WTC11 (cell line): ENCODE data around the gene IFNL2.

Experiments used
- FOXK1 ChIP-seq: sonication (generic); formaldehyde crosslinking; IDR thresholded peaks from 2 replicates; pipeline ENCODE4 v1.8.0; 2022; ENCODE audit warnings: mild to moderate bottlenecking, moderate library complexity, missing genetic modification reagents
- JUN ChIP-seq: sonication (generic); formaldehyde crosslinking; IDR thresholded peaks from 2 replicates; pipeline ENCODE4 v1.8.0; 2023; ENCODE audit warnings: mild to moderate bottlenecking, missing genetic modification reagents
- KAT7 ChIP-seq: sonication (generic); formaldehyde crosslinking; IDR thresholded peaks from 2 replicates; pipeline ENCODE4 v1.8.1; 2023; ENCODE audit warnings: missing genetic modification reagents, mild to moderate bottlenecking, borderline replicate concordance
- NFE2L1 ChIP-seq: sonication (generic); formaldehyde crosslinking; IDR thresholded peaks from 2 replicates; pipeline ENCODE4 v1.8.1; 2023; ENCODE audit warnings: missing genetic modification reagents
- SMAD3 ChIP-seq: sonication (generic); formaldehyde crosslinking; IDR thresholded peaks from 2 replicates; pipeline ENCODE4 v1.8.0; 2022; ENCODE audit warnings: missing genetic modification reagents, mild to moderate bottlenecking, borderline replicate concordance
- ZNF263 ChIP-seq: sonication (generic); formaldehyde crosslinking; IDR thresholded peaks from 2 replicates; pipeline ENCODE4 v1.8.1; 2022; ENCODE audit warnings: low read depth, mild to moderate bottlenecking, moderate library complexity, missing genetic modification reagents
- TF ChIP-seq, protein P1 (sequence below): fragments of 200-600 bp; IDR thresholded peaks from 2 replicates; pipeline ENCODE4 v1.8.0; 2022; ENCODE audit warnings: antibody characterized with exemption
- TF ChIP-seq, protein P2 (sequence below): sonication (generic); formaldehyde crosslinking; IDR thresholded peaks from 2 replicates; pipeline ENCODE4 v1.8.1; 2022; ENCODE audit warnings: mild to moderate bottlenecking, missing genetic modification reagents, moderate library complexity, borderline replicate concordance
- TF ChIP-seq, protein P3 (sequence below): sonication (generic); formaldehyde crosslinking; IDR thresholded peaks from 2 replicates; pipeline ENCODE4 v1.8.0; 2023; ENCODE audit warnings: missing genetic modification reagents, mild to moderate bottlenecking, borderline replicate concordance
- TF ChIP-seq, protein P4 (sequence below): sonication (generic); formaldehyde crosslinking; IDR thresholded peaks from 2 replicates; pipeline ENCODE4 v1.8.1; 2022; ENCODE audit warnings: low read depth, mild to moderate bottlenecking, moderate library complexity, missing genetic modification reagents, borderline replicate concordance
- TF ChIP-seq, protein P5 (sequence below): sonication (generic); formaldehyde crosslinking; IDR thresholded peaks from 2 replicates; pipeline ENCODE4 v1.8.1; 2023; ENCODE audit warnings: mild to moderate bottlenecking, missing genetic modification reagents
- TF ChIP-seq, protein P6 (sequence below): sonication (generic); formaldehyde crosslinking; IDR thresholded peaks from 2 replicates; pipeline ENCODE4 v1.8.0; 2022; ENCODE audit warnings: mild to moderate bottlenecking, missing genetic modification reagents

DNA sequence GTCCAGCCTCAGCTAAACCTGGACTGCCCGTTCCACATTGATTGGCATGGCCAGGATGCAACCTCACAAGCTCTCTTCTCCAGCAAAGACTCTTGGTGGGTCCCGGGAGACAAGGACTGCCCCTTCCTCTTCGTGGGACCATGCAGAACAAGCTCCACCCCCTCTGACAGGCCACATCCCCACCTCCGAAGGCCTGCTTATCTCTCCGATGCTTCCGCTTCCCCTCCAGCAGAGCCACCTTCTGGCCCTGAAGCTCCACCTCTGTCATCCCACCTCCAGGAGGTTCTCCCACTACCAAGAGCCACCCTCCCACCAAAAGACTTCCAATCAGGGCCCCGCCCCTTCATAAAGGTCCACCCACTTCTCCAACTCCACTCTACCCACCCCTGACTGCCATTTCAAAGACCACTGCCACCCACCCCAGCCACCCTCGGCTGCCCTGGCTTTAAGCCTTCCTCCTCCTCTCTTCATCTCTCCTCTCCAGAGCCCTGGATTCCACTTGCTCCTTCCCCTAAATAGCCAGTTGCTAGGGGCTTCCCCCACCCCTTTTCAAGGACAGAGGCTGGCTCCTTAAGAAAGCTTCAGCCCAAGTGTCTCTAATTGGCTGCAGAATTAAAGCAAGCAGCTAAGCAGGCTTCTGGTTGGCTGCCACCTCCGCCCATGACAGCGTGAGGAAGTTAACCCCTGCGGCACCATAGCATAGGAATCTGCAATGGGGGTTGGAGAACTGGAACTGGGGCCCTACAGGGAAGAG, 42.5 kb downstream of the IFNL2 start:
- TF ChIP-seq, protein P1, sequence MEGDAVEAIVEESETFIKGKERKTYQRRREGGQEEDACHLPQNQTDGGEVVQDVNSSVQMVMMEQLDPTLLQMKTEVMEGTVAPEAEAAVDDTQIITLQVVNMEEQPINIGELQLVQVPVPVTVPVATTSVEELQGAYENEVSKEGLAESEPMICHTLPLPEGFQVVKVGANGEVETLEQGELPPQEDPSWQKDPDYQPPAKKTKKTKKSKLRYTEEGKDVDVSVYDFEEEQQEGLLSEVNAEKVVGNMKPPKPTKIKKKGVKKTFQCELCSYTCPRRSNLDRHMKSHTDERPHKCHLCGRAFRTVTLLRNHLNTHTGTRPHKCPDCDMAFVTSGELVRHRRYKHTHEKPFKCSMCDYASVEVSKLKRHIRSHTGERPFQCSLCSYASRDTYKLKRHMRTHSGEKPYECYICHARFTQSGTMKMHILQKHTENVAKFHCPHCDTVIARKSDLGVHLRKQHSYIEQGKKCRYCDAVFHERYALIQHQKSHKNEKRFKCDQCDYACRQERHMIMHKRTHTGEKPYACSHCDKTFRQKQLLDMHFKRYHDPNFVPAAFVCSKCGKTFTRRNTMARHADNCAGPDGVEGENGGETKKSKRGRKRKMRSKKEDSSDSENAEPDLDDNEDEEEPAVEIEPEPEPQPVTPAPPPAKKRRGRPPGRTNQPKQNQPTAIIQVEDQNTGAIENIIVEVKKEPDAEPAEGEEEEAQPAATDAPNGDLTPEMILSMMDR, result no peak
- TF ChIP-seq, protein P2, sequence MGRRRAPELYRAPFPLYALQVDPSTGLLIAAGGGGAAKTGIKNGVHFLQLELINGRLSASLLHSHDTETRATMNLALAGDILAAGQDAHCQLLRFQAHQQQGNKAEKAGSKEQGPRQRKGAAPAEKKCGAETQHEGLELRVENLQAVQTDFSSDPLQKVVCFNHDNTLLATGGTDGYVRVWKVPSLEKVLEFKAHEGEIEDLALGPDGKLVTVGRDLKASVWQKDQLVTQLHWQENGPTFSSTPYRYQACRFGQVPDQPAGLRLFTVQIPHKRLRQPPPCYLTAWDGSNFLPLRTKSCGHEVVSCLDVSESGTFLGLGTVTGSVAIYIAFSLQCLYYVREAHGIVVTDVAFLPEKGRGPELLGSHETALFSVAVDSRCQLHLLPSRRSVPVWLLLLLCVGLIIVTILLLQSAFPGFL (CRISPR knock-in tag), result no peak
- no peak for TF ChIP-seq NFE2L1
- TF ChIP-seq, protein P3, sequence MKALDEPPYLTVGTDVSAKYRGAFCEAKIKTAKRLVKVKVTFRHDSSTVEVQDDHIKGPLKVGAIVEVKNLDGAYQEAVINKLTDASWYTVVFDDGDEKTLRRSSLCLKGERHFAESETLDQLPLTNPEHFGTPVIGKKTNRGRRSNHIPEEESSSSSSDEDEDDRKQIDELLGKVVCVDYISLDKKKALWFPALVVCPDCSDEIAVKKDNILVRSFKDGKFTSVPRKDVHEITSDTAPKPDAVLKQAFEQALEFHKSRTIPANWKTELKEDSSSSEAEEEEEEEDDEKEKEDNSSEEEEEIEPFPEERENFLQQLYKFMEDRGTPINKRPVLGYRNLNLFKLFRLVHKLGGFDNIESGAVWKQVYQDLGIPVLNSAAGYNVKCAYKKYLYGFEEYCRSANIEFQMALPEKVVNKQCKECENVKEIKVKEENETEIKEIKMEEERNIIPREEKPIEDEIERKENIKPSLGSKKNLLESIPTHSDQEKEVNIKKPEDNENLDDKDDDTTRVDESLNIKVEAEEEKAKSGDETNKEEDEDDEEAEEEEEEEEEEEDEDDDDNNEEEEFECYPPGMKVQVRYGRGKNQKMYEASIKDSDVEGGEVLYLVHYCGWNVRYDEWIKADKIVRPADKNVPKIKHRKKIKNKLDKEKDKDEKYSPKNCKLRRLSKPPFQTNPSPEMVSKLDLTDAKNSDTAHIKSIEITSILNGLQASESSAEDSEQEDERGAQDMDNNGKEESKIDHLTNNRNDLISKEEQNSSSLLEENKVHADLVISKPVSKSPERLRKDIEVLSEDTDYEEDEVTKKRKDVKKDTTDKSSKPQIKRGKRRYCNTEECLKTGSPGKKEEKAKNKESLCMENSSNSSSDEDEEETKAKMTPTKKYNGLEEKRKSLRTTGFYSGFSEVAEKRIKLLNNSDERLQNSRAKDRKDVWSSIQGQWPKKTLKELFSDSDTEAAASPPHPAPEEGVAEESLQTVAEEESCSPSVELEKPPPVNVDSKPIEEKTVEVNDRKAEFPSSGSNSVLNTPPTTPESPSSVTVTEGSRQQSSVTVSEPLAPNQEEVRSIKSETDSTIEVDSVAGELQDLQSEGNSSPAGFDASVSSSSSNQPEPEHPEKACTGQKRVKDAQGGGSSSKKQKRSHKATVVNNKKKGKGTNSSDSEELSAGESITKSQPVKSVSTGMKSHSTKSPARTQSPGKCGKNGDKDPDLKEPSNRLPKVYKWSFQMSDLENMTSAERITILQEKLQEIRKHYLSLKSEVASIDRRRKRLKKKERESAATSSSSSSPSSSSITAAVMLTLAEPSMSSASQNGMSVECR (CRISPR knock-in tag), result no peak
- TF ChIP-seq, protein P4, sequence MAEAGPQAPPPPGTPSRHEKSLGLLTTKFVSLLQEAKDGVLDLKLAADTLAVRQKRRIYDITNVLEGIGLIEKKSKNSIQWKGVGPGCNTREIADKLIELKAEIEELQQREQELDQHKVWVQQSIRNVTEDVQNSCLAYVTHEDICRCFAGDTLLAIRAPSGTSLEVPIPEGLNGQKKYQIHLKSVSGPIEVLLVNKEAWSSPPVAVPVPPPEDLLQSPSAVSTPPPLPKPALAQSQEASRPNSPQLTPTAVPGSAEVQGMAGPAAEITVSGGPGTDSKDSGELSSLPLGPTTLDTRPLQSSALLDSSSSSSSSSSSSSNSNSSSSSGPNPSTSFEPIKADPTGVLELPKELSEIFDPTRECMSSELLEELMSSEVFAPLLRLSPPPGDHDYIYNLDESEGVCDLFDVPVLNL (CRISPR knock-in tag), result no peak
- TF ChIP-seq, protein P5, sequence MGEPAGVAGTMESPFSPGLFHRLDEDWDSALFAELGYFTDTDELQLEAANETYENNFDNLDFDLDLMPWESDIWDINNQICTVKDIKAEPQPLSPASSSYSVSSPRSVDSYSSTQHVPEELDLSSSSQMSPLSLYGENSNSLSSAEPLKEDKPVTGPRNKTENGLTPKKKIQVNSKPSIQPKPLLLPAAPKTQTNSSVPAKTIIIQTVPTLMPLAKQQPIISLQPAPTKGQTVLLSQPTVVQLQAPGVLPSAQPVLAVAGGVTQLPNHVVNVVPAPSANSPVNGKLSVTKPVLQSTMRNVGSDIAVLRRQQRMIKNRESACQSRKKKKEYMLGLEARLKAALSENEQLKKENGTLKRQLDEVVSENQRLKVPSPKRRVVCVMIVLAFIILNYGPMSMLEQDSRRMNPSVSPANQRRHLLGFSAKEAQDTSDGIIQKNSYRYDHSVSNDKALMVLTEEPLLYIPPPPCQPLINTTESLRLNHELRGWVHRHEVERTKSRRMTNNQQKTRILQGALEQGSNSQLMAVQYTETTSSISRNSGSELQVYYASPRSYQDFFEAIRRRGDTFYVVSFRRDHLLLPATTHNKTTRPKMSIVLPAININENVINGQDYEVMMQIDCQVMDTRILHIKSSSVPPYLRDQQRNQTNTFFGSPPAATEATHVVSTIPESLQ, result no peak
- no peak for TF ChIP-seq FOXK1 (CRISPR knock-in tag)
- TF ChIP-seq JUN, result no peak
- no peak for TF ChIP-seq ZNF263
- TF ChIP-seq, protein P6, sequence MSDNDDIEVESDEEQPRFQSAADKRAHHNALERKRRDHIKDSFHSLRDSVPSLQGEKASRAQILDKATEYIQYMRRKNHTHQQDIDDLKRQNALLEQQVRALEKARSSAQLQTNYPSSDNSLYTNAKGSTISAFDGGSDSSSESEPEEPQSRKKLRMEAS (CRISPR knock-in tag), result 0 out of 2 replicates have a peak, but pooled peaks have one; percentile 35
- no peak for TF ChIP-seq KAT7 (CRISPR knock-in tag)
- TF ChIP-seq SMAD3 (CRISPR knock-in tag), result no peak
